DOHH2 (cell line): ENCODE results near the gene HP.

Experiments
- H3F3A ChIP-seq: fragments of 200-600 bp; sonication (generic), shearing (Covaris generic); 2 replicates; pipeline ENCODE4 v1.6.0; 2016; ENCODE audit warnings: antibody characterized with exemption, mild to moderate bottlenecking; ENCODE audit not compliant: control insufficient read depth, insufficient read depth
- H3K27ac ChIP-seq: fragments of 200-600 bp; sonication (generic); 2 replicates; pipeline ENCODE4 v1.5.1; 2014; ENCODE audit warnings: low read depth, mild to moderate bottlenecking, low read length, moderate library complexity
- H3K27me3 ChIP-seq: fragments of 200-600 bp; sonication (generic); 2 replicates; pipeline ENCODE4 v1.6.1; 2014; ENCODE audit warnings: mild to moderate bottlenecking, low read length, mixed read lengths; ENCODE audit not compliant: control insufficient read depth
- H3K36me3 ChIP-seq: fragments of 200-600 bp; sonication (generic); 2 replicates; pipeline ENCODE4 v1.6.1; 2014; ENCODE audit warnings: mild to moderate bottlenecking, low read length, moderate library complexity, mixed read lengths; ENCODE audit not compliant: control insufficient read depth
- H3K4me1 ChIP-seq: fragments of 200-600 bp; sonication (generic); 2 replicates; pipeline ENCODE4 v1.6.1; 2014; ENCODE audit warnings: mild to moderate bottlenecking, low read length, mixed read lengths; ENCODE audit not compliant: control insufficient read depth
- H3K4me2 ChIP-seq: fragments of 200-600 bp; sonication (generic); 2 replicates; pipeline ENCODE4 v1.6.0; 2014; ENCODE audit warnings: mild to moderate bottlenecking, low read length, moderate library complexity
- H3K4me3 ChIP-seq: fragments of 200-600 bp; sonication (generic); 2 replicates; pipeline ENCODE4 v1.5.1; 2014; ENCODE audit warnings: mild to moderate bottlenecking, low read length, mixed read lengths
- H3K79me2 ChIP-seq: fragments of 200-600 bp; sonication (generic); 2 replicates; pipeline ENCODE4 v1.6.1; 2014; ENCODE audit warnings: mild to moderate bottlenecking, low read length, mixed read lengths; ENCODE audit not compliant: control insufficient read depth
- H3K9me2 ChIP-seq: fragments of 200-600 bp; sonication (generic); replicated peaks from 2 replicates; pipeline ENCODE4 v1.6.1; 2014; ENCODE audit warnings: mild to moderate bottlenecking, low read length, mixed read lengths; ENCODE audit not compliant: control insufficient read depth
- H3K9me3 ChIP-seq: fragments of 200-600 bp; sonication (generic); 2 replicates; pipeline ENCODE4 v1.6.1; 2014; ENCODE audit warnings: antibody characterized with exemption, low read length, mixed read lengths; ENCODE audit not compliant: control insufficient read depth, insufficient read depth
- H4K20me1 ChIP-seq: fragments of 200-600 bp; sonication (generic); 2 replicates; pipeline ENCODE4 v1.6.0; 2014; ENCODE audit warnings: low read depth, mild to moderate bottlenecking, antibody characterized with exemption, low read length, moderate library complexity; ENCODE audit not compliant: control insufficient read depth, insufficient read depth
- CTCF ChIP-seq: fragments of 200-600 bp; sonication (generic); IDR thresholded peaks from one replicate; pipeline ENCODE4 v1.5.1; 2014; ENCODE audit warnings: antibody characterized with exemption, mild to moderate bottlenecking, low read depth, low read length; ENCODE audit not compliant: poor library complexity, severe bottlenecking
- EZH2phosphoT487 ChIP-seq: fragments of 200-600 bp; sonication (generic); IDR thresholded peaks from 2 replicates; pipeline ENCODE4 v1.6.1; 2017; ENCODE audit warnings: borderline replicate concordance, mild to moderate bottlenecking, antibody characterized with exemption, low read length, moderate library complexity, mixed read lengths

Gene HP

DNA sequence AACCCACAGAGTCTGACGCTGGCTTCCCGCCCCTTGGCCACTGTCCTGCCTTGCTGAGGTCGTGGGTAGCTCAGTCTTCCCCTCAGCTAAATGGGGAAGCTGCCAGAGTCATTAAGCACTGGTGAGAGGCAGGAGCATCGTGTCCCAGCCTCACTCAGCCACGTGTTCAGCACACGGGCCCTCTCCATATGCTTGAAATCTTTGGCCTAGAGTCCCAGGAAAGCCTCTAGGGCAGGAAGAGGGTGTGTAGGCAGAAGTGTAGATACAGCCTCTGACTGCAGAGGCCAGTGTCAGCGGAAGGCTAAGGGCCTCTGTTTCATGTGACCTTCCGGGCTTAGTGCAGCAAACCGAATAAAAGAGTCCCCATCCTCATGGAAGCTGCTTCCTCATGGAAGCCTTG lies 41.7 kb upstream of the HP start:
- Histone ChIP-seq H3K79me2 (peaks cover 18% of the 10 kb centered on the region), H3K36me3 (peaks cover 34% of the 10 kb centered on the region), H3F3A (0 out of 2 replicates have a peak, but pooled peaks cover 2% of the 10 kb centered on the region), H3K4me2 (no peak overlapping the region), H4K20me1 (no peaks in the 10 kb centered on the region), H3K4me3 (no peak overlapping the region), H3K27me3 (no peaks in the 10 kb centered on the region), H3K9me3 (no peaks in the 10 kb centered on the region), H3K27ac (no peak overlapping the region), H3K4me1 (peaks cover 16% of the 10 kb centered on the region), H3K9me2 (no peaks in the 10 kb centered on the region)
- no peak for TF ChIP-seq EZH2phosphoT487
- TF ChIP-seq CTCF: no peak

DNA sequence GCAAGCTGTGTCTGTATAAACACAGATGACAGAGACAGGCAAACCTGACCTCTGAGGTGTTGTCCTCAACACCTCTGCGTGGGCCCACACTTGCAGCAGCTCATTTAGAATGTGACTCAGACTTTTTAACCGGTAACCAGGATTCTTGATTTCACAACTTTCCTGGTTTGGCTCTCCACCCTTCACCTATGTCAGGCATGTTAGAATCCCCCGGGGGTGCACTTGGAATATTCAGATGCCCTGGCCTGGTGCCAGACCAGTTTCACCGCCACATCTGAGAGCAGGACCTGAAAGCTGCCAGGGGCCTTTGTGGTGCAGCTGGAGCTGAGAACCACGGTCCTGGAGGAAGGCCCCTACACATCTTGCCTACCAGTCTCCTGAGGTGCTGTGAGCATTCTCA lies 40.9 kb upstream of the HP start:
- H3F3A ChIP-seq: 0 out of 2 replicates have a peak, but pooled peaks cover 2% of the 10 kb centered on the region
- no peaks in the 10 kb centered on the region for H3K9me2 ChIP-seq
- TF ChIP-seq CTCF (no peak), EZH2phosphoT487 (no peak)
- no peaks in the 10 kb centered on the region for H3K9me3 ChIP-seq
- no peak overlapping the region for H3K4me3 ChIP-seq
- H3K36me3 ChIP-seq: peaks cover 38% of the 10 kb centered on the region
- peaks cover 18% of the 10 kb centered on the region for H3K79me2 ChIP-seq
- H3K27me3 ChIP-seq: no peaks in the 10 kb centered on the region
- H3K27ac ChIP-seq: no peak overlapping the region
- no peaks in the 10 kb centered on the region for H4K20me1 ChIP-seq
- peaks cover 11% of the 10 kb centered on the region for H3K4me1 ChIP-seq
- no peak overlapping the region for H3K4me2 ChIP-seq

- H3K9me2 ChIP-seq: no peaks in the 10 kb centered on the region
- no peaks in the 10 kb centered on the region for H3K9me3 ChIP-seq
- H3K36me3 ChIP-seq: peaks cover 41% of the 10 kb centered on the region
- peaks cover 14% of the 10 kb centered on the region for H3K79me2 ChIP-seq
- no peak overlapping the region for H3K27ac ChIP-seq
- 0 out of 2 replicates have a peak, but pooled peaks cover 2% of the 10 kb centered on the region for H3F3A ChIP-seq
- H3K4me3 ChIP-seq: no peak overlapping the region
- H3K27me3 ChIP-seq: no peaks in the 10 kb centered on the region
- no peaks in the 10 kb centered on the region for H4K20me1 ChIP-seq
- peaks cover 11% of the 10 kb centered on the region for H3K4me1 ChIP-seq
- no peak overlapping the region for H3K4me2 ChIP-seq
- TF ChIP-seq CTCF (no peak), EZH2phosphoT487 (no peak)
Measured at GRCh38 chr16:72013888-72014581, 40.3 kb upstream of the HP start.
